ENCODE measurements around the gene PIGW. TPM values are rescaled to one million over a fixed set of nuclear protein-coding genes. Genes with fewer than 3 reads are reported as not detected.

Gene PIGW, protein sequence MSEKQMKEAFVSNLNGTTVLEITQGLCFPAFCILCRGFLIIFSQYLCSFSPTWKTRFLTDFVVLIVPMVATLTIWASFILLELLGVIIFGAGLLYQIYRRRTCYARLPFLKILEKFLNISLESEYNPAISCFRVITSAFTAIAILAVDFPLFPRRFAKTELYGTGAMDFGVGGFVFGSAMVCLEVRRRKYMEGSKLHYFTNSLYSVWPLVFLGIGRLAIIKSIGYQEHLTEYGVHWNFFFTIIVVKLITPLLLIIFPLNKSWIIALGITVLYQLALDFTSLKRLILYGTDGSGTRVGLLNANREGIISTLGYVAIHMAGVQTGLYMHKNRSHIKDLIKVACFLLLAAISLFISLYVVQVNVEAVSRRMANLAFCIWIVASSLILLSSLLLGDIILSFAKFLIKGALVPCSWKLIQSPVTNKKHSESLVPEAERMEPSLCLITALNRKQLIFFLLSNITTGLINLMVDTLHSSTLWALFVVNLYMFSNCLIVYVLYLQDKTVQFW
- polyA plus RNA-seq (2013, experiment 1 of 2; ENCODE audit: insufficient read length) = 9.7 TPM
- 9.4 TPM for polyA plus RNA-seq (2013, experiment 2 of 2; ENCODE audit: insufficient read length)

DNA sequence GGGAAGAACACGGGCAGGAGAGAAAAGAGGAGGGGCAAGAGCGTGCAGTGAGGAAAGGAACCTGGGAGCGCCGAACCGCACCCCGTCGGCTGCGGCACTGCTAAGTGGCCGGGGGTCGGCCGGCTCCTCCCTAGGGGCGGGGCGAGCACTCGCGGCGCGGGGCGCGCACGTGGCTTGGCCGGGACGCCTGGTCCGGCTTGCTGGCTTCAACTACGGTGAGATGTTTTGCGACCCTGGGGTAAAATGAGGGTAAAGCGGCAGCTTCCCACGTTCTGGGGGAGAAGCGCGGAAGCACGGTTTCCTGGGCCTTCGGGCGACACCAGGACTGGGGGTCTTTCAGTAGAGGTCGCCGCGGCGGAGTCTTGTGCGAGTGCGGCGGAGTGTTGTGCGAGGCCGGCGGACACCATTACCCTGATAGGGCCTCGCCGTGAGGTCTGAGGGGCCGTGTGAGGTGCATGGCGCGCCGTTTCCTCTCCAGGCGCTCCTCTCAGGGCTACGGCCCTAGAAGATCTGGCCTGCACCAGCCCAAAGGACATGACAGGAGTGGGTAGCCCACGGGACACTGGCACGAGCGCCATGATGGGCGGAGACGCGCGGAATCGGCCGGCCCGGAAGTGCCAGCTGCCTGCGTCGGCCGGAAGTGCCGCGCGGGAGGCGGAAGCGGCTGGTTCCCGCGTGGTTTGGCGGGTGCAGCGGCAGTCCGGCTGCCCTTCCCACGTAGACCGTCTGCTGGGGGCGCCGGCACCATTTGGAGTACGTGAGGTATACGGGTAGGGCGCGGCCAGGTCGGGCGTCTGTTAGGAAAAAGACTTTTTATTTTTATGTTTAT is at the start of gene PIGW, which contains the start of gene MYO19:
Gene PIGW (plus strand): TSS at position 148 of the 829 bp plus-strand sequence. CDS start 2,115 bp downstream, outside the sequence.
Gene MYO19 (minus strand): TSS at position 29 of the 829 bp plus-strand sequence. CDS start 2,330 bp downstream, outside the sequence.
- peak; percentile 90 for DNase-seq

DNA sequence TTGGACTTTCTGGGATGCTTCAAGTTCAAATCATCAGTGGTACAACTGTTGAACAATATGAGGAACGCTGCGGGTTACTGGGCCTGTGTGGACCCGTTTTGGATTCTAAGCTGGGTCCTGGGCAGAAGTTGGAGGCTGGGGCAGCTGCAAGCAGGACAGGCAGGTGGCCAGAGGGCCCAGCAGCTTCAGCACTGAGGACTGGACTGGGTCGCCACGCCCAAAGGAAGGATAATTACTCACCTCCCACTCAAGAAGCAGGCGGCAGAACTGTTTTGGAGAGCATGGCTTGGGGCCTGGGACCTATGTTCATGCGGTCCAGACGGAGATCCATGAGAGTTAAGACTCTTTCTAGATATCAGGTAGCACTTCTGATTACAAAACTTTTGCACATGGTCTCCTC is 49.8 kb upstream of the PIGW start:
- DNase-seq = no peak

DNA sequence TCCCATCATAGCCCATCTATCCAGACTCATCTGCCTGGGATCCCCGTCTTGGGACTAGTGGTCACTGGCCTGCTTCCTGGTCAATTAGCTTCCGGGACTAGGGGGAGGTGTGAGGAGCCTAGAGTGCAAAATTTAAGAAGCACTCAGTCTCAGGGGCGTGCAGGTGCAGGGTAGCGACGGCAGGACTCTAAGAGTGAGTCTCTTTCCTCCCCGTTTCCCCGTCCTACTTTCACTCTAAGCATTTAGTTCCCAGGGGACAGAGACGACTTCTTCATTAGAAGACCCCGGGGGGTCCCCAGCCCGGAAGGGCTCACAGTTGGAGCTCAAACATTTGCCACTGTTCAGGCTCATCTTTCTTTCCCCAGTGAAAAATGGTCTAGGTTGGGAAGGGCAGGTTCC is 49.0 kb upstream of the PIGW start:
- no peak for DNase-seq

DNA sequence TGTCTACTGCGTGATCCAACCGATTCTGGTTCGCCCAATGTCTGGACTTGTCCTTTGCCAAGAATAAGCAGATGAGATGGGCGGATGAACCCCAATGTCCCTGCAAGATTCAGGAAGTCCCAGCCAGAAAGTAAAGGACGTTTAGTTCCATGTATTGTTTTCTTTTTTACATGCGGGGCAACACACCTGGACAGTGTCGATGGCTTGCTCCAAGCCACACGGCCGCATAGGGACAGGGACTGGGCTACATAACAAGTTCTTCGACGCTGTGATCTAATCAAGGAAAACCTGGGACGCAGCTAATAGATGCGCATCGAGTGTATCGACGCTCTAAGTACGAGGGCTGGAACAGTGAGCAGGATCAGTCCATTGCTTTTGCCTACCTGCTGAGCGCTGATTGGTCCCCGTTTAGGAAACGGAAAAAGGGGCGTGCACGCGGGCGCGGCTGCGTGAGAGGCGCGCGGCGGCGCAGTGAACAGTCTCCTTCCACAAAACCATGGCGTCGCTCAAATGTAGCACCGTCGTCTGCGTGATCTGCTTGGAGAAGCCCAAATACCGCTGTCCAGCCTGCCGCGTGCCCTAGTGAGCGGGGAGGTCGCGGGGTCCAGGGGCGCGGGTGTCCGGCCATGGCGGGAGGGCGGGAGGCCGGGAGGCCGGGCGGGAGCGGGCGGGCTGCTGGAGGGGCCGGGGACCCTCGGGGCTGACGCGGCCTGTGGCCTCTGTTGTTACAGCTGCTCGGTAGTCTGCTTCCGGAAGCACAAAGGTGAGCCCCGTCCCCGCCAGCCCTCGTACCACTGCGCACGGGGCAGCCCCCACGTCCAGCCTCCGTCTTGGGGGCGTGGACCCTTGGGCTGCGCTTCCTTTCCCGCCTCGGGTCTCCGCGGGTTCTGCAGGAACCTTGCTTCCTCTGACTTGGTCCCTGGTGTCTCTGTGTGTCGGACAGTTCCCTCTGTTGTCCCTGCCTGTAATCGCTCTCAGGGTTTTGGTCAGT is 48.3 kb upstream of the PIGW start, which contains the start of gene ZNHIT3:
Gene ZNHIT3 (plus strand): TSS at position 478 of the 991 bp plus-strand sequence. CDS start 19 bp downstream, at position 497.
- DNase-seq = peak; percentile 94

DNA sequence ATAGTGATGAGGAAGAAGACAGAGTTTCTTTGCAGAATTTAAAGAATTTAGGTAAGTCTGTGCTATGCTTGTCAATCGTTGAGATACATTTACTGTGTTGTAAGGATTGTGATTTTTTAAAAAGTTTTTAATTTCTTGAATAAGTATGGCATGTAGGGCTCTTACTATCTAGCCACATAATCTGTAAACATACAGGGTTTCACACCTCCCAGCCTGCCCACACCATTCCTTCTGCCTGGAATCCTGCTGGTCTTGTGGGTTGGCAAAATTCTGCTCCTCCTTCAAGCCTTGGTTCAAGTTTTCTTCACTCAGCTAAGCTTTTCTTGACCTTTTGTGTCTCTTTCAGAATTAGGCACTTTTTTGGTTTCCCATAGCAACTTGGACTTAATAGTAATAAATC is 40.8 kb upstream of the PIGW start:
- no peak for DNase-seq

DNA sequence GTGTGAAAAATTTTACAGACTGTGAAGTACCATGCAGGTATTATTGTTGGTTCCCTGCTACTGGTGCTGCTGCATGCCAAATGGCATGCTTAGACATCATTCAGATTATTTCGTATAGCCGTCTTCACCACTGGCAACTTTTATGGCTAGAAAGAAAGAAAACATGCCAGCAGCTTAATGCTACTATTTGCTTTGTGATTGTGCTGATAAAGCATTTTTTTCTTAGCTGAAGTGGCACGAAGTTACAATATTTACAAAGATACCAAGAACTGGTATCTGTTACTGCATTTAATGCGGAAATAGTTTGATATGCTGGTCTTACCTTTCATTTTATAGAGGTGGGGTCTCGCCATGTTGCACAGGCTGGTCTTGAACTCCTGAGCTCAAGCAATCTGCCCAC is 40.1 kb upstream of the PIGW start:
- DNase-seq = no peak

DNA sequence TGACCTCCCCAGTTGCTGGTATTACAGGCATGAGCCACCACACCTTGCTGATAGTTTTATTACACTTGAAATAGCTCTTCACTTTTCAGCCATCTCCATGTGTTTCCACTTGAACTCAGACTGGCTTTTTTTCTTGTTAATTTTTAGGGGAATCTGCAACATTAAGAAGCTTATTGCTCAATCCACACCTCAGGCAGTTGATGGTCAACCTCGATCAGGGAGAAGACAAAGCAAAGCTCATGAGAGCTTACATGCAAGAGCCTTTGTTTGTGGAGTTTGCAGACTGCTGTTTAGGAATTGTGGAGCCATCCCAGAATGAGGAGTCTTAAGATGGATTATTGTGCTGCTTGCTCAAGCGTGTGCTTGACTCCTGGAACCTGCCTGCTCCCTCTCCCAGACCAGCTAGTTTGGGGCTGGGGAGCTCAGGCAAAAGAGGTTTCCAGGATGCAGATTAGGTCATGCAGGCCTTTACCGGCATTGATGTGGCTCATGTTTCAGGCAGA is 39.7 kb upstream of the PIGW start:
- DNase-seq = no peak

DNA sequence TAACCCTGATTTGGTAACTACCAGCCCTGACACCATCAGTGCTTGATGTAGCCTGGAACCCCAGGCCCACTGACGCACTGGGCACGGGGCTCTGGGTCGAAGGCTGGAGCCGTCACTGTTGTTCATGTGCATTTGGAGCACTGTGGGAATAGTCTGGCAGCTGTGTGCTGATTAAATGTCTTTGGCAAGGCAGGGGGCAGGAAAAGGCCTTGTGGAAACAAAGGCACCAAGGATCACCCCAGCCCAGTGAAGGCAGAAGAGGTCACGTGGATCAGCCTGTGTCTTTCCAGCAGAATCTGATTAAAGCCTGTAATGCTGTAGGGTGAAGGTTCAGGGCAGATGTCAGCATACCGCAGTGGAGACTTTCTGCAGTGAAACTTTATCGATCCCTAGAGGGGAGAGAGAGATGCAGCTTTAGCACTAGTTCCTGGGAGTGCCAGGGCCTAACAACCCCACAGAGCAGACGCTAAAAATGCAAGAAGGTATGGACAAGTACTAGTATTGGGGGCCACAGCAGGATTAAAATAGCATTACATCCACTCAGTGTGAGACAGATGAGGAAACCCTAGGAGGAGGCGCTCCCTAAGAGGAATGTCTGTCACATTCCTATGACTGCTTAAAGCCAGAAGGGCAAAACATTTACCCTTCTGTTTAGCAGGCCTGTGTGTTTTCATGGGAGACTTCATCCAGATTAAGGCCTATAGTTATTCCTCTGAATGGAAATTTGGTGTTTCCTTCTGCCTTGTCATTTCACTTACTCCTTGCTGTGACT is 38.6 kb upstream of the PIGW start:
- DNase-seq = no peak

DNA sequence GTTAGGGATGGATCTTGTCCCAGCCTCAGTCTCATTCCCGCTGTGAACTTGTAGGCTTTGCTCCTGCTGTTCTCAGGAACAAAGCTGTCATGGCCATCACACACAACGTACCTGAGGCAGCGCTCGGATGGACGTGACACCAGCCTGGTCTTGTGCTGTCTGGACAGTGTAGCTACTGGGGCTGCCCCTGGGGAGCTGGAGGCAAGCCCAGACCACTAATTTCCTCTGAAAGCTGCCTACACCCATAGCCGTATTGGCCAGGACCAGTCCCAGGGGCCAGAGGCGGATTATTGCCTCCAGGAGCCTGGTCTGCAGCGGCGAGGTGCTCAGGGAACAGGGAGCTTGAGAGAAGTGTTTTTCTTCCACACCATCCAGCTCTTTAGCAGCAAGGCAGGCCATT is 36.6 kb upstream of the PIGW start:
- no peak for DNase-seq

DNA sequence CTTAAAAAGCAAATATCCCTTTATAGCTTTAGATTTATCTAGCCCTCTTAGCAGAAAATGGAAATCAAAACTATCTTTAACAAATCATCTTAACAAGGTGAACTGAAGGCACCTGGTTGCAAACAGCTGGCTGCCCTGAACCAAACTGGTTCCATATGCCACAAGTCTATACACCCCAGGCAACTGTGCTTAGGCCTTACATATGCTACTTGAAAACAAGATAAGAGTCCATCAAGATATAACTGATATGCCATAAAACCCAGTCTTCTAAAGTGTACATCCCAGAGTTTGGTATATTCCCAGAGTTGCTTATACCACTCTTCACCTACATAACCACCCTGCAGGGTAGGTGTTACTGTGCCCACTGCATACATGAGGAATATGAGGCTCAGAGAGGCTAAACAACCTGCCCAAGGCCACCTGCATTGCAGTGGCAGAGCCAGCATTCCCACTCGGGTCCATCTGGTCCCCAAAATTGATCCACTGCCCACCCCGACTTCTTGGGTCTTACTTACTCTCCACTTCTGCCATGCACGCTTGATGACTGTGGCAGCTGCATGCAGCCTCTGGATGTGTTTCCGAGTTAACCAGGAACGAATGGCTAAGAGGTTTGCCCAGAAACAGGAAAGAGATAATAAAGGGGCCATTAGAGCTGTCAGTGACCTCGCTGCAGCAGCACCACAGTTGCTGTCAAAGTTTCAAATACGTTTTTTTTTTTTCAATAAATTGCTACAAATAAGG is 36.1 kb upstream of the PIGW start:
- DNase-seq = no peak

DNA sequence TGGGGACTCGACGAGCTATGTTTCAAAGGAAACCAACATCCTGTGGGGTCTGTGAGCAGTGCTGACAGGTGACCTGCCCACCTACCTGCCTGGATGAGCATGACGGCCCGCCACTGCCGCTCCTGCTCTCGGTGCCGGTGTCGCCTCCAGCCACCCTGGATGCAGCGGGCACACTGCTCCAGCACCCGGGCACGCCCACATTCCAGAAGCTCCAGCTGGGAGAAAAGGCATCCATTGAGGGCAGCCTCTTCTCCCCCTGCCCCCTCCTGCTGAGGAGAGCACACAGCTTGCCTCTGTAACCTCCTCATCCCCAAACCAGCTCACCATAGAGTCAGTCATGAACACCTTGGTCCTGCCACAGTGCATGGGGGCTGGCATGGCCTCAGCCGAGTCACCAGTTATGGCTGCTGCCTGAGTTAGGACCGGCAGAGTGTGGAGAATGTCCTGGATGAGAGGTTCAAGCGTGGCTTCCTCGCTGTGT is 34.0 kb upstream of the PIGW start:
- no peak for DNase-seq

DNA sequence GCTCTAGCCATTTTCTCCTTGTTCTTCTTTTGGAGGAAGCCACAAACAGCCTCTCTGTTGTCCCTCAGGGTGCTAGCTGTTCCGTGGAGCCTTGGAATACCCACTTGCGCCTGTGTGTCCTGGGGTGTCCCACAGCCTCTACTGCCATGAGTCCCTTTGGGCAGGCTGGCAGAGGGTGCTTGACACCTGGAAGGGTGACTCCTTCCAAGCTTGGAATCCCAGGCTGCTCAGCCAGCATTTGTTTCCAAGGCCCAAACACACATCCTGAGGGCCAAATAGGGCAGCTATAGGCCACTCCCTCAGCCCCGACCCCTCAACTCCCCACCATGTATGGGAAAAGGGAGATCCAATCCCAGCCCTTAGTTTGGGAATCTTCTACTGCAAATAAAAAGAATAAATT is 33.4 kb upstream of the PIGW start:
- DNase-seq = no peak

DNA sequence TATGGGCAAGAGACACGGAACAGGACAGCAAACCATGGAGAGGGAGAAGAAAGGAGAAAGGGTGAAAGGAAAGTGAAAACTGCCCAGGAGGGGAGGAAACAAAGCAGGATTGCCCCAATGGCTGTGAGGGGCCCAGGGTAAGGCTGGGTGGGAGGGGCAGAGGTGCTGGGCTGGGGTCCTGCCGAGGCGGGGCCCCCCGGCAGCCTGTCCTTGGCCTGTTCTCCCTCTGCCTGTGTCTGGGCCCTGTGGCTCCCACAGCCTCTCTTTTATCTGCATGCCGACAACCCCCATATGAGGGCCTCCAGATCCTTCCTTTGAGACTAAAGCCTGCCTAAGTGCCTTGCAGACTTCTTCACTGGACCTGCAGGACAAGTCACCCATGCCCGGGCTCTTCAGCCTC is 32.8 kb upstream of the PIGW start:
- DNase-seq = no peak

DNA sequence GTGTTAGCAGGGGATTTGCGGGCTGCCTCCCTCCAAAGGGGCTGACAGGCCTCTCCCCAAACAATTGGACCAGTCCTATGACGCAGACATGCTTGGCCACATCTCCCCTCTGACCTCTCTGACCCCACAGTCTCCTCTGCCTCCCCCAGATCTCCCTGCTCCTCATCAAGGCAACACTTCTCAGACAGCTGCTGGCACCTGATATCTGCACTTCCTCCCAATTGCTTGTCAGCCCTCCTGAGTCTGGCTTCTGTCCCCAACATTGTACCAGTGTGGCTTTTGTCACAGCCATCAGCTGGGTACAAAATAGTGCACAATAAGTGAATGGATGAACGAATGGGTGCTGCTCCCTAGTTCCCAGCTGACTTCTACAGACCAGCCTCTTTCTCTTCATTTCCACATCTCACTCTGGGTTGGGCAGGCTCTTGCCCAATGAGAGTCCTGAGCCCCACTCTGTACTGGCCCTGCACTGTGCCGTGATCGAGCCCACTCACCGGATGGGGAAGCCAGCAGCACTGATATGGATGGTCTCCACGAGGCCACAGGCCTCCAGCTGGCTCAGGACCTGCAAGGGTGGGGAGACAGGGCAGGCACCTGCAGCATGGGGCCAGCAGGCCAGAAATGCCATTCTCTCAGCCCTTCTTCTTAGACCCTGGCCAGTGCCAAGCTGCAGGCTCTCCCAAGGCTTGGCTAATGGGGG is 31.2 kb upstream of the PIGW start:
- no peak for DNase-seq

DNA sequence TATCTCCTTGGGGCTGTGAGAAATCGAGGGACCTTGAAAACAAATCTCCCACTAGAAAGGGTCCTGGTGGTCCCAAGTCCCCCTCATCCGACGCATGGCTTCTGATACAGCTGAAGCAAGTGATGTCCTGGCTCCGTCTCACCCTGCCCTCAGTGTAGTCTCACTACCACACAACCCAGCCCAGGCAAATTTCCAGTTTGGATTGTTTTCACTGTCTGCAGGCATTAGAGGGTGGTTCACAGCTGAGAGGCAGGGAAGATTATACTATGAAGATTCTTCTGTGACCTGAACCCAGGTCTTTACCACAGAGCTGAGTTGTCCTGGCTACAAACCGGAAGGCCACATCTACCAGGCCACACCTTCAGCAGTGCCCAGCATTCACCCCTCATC is 30.6 kb upstream of the PIGW start:
- DNase-seq = no peak

DNA sequence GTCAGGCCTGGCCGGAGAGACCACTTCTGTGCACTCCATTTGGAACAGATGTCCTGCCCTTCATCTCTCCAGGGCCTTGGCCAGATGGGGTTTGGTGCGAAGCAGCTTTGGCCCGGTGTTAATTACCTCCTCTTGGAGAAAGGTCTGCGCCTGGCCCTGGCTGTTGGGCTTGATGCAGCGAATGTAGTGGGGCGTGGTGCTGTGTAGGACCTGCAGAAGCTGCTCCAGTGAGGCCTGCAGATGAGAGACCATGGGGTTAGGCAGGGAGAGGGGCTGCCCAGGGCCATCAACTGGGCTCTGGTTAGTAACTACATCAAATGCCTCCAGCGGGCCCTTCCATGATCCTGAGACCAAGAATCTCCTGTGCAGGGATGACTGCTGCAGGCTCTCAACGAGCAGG is 29.6 kb upstream of the PIGW start:
- no peak for DNase-seq

DNA sequence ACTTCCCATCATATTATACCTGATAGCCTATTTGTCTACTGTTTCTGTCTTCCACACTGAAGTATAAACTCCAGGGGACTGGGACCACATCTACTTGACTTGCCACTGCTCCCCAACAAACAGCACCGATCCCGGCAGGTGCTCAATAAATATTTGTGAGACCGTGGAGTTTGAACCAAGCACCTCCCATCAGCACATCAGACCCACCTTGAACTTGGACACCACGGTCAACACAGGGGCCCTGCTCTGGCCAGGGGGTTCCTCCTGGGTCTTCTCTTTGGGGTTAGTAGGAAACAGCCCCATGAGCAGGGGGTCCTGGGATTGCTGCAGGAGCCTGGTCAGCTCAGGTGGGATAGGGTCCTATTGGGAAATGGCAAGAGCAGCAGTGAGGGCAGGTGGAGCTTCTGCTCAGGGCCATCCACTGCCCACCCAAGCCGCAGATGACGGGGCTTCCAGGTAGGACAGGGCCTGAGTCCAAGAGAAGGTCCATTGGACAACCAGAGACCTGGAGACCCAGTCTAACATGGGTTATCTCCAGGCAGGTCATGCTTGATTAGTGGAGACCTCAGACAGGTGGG is 28.4 kb upstream of the PIGW start:
- DNase-seq = no peak

DNA sequence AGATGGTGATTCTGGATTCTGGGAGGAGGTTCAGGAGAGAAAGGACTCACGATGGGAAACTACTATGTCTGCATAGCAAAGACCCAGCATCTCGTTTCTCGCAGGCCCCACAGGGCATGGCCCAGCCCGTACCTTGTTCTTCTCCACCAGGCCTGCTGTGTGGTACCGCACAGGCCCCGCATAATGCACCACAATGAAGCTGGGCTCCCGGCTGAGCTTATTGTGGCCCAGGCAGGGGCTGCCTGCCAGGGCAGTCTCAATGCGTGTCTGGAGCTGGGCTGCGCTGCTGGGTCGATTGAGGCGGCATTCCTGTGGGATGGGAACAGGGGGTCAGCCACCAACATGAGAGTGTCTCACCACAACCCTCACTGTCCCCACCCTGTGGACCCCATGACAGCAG is 28.0 kb upstream of the PIGW start:
- DNase-seq = no peak

DNA sequence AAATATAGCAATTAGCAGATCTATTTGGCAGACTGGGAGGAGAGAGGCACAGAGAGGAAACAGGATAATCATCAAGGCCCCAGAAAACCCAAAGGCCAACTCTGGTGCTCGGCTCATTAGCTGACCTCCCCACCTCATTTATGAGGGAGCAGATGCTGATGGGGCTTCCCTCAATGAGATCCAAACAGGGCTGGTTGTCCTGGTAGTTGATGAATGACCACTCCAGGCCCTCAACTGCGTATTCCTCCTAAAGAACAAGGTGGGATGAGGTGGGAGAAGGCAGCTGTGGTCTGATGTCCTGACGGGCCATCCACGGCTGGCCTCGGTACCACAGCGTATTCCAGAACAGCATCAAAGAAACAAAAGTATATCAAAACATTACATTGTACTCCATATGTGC is 27.5 kb upstream of the PIGW start:
- no peak for DNase-seq
